SKM-1 treated with dmso at 0.1 percent for 144 hours (cell line): Measurements from ENCODE around the gene HDAC5.
"Not testable (repeated sequence)": the region's sequence is repeated elsewhere in the genome, so short reads cannot be mapped to it uniquely, and the experiment has no call there.

Experiments used
- DNase-seq: peaks from one replicate; lab custom pipeline; 2025; ENCODE audit not compliant: unreplicated experiment; lab: John Stamatoyannopoulos, UW

HDAC5 gene

DNA sequence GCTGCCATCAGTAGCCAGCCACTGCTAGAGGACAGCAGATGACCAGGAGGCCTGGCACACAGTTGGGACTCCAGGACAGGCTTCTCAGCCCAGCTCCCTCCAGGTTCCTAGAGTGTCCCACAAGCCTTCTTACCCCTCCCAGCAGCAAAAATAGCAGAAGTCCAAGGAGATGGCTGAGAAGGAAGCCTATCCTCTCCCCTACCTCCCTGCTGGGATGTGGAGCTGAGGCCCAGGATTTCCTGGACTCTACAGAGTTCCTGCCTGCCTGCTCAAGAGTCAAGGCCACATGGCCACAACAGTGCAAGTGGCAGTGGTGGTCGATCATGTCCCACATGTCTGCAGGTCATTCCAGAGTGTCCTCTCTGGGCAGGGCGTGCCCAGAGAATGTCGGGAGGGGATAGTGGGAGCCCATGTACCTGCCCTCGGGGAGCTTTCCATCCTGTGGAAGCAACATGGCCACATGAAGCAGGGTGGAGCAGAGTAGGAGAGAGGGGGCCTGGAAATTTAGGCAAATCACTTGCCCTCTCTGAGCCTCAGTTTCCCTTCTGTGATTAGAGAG lies 10.6 kb upstream of the HDAC5 start:
- no peak for DNase-seq

DNA sequence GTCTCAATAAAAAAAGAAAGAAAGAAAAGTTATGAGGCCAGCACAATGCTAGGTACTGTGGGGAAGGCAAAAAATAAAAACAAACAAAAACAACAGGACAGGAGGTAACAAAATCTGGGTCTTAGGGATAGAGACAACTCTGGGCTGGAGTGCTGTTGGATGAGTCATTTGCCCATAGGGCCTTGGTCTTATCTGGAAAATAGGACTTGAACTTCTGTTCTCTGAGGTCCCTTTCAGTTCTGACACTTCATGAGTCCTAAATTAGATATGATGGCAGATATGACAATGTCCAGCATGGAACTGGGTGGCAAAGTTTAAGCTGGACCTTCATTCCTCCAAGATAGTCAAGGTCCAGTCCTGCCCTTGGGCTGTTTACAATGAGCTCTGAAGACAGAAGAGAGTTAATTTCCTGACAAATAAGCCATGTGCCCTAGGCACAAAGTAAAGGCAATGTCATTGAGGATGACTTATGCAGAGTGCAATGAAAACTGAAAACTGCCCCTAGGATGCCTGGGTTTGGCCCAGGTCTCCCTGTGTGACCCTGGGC lies 8.9 kb upstream of the HDAC5 start:
- no peak for DNase-seq

DNA sequence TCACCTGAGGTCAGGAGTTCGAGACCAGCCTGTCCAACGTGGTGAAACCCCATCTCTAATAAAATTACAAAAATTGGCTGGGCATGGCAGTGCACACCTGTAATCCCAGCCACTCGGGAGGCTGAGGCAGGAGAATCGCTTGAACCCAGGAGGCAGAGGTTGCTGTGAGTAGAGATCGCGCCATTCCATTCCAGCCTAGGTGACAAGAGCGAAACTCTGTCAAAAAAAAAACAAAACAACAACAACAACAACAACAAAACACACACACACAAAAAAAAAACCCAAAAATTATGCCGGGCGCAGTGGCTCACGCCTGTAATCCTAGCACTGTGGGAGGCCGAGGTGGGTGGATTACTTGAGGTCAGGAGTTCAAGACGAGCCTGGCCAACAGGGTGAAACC lies 7.9 kb upstream of the HDAC5 start:
- DNase-seq = not testable (repeated sequence)

DNA sequence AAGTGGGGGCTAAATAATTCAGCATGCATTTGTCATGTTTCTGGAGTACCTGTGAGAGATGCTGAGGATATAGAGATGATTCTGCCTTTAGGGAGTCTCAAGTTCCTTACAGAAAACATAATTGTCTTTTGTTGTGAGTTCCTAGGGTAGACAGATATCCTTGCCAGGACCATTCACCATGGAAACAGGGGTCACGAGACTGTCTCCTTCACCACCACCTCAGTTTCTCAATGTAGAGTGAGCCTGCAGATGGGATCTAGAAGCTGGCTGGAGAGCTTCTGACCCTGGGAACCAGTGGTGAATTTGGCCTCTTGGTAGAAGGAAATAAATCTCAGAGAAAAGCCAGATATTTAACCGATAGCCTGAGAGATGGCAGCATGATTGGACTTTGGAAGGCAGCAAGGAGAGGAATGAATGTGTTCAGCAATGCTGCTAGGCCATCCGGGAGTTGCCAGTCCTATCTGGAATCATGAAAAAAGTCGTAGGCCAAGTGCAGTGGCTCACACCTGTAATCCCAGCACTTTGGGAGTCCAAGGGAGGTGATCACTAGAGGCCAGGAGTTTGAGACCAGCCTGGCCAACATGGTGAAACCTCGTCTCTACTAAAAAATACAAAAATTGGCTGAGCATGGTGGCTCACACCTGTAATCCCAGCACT lies 7.4 kb upstream of the HDAC5 start:
- no peak for DNase-seq

DNA sequence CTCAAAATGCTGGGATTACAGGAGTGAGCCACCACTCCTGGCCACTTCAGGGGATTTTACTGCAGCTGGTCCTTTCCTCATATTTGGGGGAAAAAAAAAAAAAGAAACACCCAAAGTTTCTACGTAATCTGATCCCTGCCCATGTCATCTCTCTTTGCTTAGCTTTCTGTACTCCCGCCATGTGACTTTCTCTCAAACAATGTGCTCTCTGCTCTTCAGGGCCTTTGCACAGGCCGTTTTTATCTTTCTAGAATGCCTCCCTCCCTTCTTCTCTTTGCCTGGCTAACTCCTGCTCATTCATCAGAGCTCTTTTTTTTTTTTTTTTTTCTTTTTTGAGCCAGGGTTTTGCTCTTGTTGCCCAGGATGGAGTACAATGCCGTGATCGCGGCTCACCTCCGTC lies 4.9 kb upstream of the HDAC5 start:
- no peak for DNase-seq

DNA sequence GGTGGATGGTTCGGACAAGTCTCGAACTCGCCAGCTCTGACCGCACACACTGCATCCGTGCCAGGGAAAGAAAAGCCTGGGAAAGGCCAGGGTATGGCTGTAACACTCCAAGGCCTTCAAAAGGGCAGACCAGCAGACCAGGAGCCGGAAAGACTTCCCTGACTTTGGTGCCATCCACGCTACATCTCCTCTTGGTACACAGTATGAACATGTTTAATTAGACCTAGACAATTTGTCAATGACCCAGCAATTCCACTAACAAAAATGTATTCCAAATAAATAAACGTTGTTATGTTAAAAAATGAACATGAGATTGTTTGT lies 637 bp upstream of the HDAC5 start:
- DNase-seq = no peak

DNA sequence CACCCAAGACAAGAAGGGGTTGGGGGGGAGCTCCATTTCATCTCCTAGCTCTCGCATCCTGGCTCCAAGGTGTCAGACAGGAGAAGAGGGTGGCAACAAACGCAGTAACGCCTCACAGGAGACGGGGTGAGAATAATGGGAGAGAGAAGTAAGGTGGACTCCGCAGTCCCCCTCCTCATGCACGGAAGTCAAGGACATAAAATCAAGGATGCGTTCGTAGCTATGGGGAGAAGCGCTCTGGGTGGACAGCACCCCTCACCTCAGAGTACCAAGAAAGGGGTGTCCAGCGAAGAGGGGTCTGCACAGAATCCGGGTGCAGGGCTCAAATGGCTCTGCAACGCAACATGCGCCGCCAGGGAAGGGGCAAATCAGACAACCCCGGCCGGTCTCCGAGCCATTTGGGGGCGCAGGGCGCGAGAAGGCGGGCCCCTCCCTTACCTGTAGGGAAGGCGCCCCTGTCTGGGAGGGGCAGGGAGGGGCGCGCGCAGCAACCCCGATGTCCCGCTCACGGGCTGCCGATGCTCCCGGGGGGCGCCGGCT lies 555 bp downstream of the HDAC5 start:
- DNase-seq = no peak

DNA sequence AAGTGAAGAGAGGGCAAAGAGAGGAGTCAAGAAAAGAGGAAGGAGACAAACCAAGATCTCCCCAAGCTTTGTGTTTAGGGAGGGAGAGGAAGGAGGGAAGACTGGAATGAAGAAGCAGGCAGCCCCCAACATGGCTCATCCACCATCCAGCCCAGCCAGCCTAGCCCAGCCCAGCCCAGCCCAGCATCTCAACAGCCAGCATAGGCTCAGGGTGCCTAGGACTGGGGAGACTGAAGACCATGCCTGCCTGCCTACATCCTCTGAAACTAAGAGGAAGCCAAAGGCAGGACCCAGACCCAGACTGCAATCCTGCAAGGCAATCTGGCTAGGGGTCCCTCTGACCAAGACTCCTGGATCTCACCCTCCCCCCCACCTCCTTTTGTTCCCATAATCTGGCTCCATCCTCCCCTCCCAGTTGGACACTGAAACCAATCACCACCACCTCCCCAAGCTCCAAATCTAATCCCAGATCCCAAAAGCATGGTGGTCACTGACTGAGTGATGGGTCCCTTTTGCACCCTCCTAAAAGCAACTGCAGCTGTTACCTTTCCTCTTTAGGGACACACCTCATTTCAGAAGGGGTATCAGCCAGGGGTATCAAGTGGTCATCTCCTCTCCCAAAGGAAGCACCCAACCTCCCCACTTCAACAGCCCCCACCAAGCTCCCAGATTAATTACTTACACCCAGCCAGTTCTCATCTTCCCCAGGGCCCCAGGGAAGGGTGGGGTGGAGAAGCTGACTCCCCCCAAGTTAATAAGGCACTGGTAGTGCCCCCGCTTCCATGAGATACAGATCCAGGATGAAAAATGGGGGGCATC lies 1.2 kb downstream of the HDAC5 start:
- DNase-seq = peak; percentile 25

DNA sequence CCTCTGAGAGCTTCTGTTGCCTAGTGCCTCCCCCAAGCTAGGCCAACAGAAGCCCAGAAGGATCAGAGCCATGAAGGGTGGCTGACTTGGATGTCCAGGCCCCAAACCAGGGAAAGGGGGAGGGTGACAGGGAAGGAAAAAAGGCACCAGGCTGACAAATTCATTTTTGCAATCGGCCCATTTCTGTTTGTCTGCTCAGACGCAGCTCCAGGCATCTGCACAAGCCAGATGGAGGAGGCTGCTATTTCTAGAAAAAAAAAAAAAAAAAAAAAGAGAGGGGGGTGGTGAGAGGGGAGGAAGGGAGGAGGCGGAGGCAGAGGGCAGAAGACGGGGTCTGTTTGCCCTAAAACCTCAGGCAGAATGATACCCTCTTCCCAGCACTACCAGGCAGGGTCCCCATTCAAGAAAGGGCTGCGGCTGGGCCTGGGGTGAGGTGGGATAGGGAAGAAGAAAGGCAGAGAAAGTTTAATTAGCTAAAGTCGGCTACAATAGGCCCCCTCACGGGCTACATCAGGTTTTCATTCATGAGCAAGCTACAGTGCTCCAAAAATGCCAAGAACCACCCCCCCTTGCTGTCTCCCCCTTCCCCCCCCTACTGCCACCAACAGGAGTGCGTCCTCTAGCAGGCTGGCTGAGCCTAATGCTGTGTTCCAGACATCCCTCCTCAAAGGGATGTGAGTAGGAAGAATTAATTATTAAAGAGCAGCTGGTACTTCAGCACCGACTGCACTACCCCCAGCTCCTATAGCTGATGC lies 2.4 kb downstream of the HDAC5 start:
- DNase-seq = no peak

DNA sequence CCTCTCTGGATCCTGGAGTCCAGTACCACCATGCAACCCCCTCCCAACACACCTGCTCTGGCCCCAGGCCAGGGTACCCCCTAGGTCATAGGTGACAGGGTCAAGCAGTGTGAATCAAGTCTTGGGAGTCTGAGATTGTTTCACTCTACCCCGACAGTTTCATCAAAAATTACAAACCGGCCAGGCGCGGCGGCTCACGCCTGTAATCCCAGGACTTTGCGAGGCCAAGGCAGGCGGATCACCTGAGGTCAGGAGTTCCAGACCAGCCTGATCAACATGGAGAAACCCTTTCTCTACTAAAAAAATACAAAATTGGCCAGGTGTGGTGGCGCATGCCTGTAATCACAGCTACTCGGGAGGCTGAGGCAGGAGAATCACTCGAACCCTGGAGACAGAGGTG lies 3.2 kb downstream of the HDAC5 start:
- DNase-seq = not testable (repeated sequence)

DNA sequence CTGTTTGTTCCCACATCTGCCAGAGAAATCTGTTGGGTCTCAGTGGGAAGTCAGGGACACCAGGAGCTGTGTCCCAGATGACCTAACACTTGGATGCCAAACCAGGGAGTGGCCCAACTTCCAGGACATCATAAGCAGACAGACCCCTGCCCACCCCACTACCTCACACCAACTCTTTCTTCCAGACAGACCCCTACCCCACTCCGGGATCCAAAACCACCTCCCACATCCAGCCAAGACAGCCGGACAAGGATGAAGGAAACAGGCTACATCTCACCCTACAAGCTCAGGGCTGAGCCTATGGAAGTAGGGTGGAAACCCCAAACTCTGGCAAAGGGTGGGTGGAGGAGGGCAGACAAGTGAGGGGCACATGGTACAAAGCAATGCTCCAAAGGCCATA lies 3.6 kb downstream of the HDAC5 start:
- DNase-seq = no peak

DNA sequence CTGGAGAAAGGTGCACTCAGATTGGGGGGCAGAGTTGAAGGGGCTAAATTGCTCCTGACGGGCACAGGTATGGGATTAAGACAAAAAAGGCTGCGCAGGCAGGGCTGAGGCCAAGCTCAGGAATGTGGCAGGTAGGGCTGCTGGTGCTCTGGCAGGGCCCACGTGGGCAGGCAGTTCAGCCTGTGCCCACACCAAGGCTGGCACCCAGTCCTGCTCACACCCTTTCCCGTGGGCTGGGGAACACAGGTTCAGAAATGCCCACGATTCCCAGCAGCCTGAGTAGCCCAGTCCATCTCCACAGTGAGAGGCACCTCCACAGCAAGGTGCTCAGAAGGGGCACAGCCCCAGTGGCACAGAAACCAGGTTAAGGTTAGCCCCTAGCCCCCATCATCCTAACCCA lies 4.4 kb downstream of the HDAC5 start:
- no peak for DNase-seq

DNA sequence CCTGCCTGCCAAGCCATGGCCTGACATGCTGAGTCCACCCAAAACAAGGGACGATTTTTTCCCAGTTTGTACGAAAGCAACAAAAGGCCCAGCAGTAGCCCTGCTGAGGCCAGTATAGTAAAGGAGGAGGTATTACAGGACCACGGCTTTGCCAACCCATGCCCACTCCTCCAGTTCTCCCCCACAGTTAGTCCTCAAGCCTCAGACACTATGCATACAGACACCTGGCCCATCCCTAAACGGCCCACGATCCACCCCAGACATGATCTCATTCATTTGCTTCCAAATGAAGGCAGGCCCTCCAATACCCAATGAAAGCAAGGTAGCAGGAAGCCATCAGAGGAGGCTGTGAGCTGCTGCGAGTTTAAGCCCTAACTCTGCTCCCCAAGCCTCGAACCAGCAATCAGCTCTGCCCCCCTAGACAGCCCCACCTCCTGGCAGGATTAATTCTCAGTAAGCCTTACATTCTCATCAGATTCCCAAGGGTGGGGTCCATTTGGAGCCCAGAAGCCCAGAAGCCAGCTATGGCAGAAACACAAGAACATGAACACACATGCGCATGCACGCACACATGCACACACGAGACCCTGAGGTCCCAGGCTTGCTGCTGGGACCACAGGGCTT lies 4.9 kb downstream of the HDAC5 start:
- no peak for DNase-seq

DNA sequence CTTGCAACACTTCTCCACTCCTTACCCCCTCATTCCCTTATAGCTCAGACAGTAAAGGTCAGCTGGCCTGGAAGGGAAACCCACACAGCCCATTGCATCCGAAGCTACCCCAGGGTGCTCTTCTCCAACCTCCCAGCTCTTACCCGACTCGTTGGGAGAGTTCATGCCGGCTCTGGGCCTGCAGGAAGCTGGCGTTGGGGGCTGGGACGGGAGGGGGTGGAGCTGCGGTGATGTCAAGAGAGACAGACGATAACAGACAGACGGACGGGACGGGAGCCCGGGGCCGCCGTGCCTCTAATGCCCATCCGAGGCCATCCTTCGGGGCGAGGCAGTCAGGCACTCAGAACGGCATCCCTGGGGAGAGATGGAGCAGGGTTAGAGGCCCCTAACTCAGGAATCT lies 6.1 kb downstream of the HDAC5 start:
- no peak for DNase-seq

DNA sequence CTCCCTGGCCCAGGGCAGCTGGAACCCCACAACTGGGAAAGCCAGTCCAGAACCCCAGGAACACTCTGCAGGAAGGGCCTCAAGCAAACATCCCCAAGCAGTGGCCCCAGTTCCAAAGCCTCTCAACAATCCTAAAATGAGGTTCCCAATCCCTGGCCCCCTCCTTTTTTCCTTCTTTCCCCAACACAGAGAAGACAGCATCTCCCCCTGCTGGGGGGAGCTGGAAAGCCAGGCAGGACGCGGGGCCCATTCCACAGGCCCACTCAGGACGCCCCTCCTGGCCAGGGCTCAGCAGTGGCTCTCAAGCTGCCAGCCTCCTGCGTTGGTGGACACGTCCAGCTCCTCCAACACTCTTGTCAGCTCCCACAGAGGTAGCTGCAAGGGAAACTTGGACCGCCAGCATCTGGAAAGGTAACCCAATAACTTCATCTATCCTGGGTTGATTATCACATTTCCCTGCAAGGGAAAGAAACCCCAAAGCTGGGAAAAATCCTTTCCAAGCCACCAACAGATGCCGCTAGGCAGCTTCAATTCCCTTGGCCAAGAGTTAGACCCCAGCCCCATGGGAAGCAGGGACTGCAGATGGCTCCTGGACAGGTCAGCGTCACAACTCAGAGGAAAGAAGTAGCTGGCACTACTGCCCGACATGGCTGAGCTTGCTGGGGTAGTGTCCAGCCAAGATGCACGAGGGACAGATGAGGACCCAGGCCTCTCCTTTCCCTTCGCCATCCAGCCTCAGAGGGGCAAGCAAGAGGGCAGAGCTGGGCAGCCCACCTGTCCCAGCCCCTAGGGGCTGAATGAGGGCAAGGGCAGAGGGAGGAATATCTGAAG lies 7.6 kb downstream of the HDAC5 start:
- DNase-seq = no peak

DNA sequence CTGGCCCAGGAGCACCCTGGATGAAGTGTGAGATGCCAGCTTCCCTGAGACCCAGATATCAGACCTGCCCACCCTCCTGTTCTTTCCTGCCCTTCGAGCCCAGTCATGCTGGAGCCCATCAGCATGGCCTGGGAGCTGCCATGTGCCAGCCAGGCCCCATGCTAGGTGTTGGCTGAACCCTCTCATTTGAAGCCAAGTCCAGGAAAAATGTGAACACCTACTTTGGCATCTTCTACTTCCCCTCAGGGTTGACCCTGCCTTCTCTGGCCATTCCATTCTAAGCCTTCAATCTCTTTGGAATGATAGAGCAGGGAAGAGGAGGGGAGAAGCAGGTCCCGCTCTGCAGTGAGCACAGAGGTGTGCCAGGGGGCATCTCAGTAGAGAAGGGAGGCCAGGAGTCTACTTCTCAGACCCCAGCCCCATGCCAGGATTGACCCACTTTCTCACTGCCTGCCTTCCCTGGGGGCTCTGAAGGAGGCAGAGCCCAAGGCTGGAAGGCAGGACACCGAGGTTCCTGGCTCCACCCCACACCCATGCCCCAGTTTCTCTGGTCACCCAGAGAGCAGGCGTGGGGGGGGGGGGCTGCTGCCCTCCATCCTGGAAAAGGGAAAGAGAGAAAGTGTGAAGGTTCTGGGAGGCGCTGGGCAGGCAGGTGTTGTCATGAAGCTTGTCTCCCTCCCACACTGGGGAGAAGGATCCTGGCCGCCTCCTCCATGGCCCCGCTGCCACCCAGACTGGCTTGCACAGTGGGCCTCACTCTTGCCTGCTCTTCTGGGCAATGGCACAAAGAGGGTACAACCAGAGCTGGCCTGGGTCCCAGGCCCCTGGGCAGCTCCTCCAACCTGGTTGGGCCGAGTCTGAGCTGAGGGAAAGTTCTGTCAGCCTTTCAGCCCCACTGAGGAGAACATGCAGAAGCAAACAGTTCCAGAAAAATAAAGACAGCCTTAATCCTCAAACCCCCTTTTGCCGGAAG lies 9.3 kb downstream of the HDAC5 start:
- DNase-seq = no peak

DNA sequence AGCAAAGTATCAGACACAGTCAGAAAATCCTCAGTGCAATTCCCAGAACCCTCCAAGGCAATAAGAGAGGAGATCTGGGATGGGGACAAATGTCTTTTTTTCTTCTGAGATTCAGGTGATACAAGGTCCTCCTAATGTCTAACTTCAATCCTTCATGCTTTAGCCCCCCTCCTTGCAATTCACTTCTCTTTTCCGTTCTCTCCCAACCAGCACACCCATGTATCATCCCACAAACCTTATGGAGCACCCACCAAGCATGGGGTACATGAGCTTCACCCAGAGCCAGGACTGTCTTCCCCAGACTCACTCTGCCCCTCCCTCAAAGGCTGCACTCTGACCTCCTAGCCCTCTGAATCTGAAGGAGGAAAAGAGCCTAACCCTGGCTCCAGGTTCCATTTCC lies 10.1 kb downstream of the HDAC5 start:
- DNase-seq = no peak

DNA sequence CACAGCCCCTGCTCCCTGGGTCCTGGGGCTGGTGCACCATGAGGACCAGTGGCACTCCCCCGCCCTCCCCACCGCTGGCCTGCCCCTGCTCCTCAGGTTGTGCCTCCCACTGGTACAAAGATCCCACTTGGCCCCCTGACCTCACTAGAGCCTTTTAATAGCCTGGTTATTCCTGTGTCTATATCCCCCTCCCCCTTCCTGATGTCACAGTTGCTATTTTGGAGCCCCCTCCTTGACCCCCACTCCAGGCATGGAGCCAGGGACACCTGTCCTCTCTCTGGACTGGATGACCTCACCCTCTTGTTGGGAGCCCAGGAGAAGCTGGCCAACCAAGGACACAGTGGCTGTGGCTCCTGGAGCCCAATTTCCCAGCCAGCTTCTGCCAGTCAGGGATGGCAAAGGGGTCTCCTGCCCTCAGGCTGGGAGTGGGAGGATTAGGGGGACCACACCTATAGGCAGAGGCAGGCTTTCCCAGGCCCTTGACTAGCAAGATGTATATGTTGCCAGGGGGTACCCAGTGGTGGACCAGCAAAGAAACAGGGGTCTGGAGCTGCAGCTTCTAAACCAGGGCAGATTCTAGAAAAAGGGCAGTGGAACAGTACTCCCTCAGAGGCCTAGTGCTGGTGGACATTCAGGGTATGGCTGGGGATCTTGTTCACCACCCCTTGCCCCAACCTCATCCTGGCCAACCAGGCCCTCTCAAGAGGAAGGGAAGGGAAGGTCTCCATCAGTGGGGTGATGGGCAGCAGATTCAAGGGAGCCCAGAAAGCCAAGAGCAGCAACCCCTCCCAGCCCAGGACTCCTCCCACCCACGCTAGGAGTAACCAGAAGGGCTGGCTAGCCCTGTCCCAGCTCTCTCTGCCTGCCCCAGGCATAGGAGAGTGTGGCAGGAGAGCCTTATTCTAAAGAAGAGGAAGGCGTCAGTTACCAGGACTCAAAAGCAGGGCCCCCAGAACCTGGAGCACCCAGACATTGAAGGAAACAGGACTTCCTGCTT lies 10.9 kb downstream of the HDAC5 start:
- no peak for DNase-seq
